MV-4-11 (cell line): ENCODE measurements around the gene ASTN2.

Source experiments
- DNase-seq: peaks from one replicate; lab custom pipeline; 2025; lab: John Stamatoyannopoulos, UW

ASTN2 gene

GRCh38 chr9:116627433-116627832, 787.4 kb downstream of the ASTN2 start:
- no peak for DNase-seq

GRCh38 chr9:116626762-116627161, 788.1 kb downstream of the ASTN2 start:
- no peak for DNase-seq

DNA sequence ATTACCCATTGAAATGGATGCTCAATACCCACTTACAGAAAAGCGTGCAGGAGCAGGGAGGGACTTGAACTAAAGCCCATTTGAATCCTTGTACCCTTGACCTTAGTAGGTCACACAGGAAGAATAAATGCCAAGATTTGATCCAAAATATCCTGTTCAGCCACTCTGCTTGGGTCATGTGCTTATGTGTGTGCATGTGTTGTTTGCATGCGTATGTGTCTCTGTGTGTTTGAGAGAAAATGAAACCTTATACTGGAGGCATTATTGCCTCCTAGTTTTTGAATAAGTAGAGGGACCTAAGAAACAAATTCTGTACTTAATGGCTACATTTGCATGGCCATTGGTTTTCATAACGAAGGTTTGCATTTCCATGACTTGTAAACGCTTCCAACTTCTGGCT, 791.1 kb downstream of the ASTN2 start:
- no peak for DNase-seq

GRCh38 chr9:116617389-116617788, 797.5 kb downstream of the ASTN2 start:
- no peak for DNase-seq

DNA sequence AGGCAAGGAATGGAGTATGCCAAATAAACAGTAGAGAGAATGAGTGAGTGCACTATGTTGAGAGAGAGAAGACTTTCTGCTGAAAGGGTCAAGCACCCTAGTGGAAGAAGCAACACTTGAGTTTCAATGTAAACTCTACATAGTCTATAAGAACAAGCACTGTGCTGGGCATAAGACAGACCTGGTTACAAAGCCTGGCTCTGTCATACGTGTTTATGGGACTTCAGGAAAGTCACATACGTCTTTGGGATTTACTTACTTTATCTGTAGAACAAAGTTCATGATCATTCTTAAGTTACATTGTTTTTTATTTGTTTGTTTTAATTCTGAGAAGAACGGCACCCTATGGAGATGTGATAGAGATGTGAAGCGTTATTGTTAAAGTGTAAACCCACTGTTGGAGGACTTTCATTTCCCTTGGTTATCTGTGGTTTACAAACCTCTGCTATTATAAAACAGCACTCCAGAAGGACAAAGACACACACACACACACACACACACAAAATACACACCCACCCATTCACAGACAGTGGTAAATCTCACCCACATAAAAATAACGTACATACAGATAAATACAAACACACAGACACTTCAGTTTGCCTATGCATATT, 798.4 kb downstream of the ASTN2 start:
- no peak for DNase-seq

- no peak for DNase-seq
These were observed 806.8 kb downstream of the ASTN2 start for GRCh38 chr9:116608064-116608463.

- DNase-seq = no peak
These were observed 808.9 kb downstream of the ASTN2 start for GRCh38 chr9:116605904-116606341.

GRCh38 chr9:116605060-116605459, 809.8 kb downstream of the ASTN2 start:
- DNase-seq = no peak

DNA sequence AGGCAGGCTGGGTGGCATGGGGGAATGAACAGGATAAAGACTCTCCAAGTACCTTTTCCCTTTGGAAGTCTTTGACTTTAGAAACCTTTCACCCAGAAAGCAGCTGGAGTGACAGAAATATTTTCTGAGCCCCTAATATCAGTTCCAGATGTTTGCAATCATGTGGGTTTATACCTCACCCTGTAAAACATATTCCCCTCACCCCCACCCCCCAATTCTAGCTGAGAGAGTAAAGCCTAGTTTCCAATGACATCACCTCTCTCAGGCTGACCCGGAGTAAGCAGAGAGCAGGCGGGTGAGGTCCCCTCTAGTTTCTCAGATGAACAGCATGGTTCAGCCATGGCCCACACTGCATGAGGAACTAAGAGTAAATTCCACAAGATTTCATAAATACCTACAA, 810.6 kb downstream of the ASTN2 start:
- DNase-seq = no peak

DNA sequence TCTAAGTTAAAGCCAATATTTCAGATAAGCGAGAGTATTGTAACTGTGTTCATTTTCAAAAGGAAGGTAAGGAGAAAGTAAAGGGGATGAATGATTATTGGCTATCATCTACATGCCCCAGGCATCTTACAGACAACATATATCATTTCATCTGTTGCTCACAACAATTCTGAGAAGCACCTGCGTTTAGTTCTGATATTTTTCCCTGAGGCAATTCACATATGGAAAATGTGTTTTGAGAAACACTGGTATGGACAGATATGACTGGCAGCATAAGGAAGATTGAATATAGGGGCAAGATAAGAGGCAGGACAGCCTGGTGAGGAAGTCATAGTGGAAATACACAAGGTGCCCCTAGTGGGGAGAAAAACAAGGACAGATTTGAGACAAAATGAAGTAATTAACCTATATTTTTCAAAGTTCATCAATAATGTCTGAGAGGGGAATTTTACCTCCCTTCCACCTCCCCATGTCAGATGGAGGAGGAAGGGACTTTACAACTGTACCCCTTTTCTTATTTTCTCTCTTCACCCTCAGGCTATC, 815.4 kb downstream of the ASTN2 start:
- no peak for DNase-seq

- DNase-seq = no peak
These were observed 818.2 kb downstream of the ASTN2 start for GRCh38 chr9:116596646-116597045.

GRCh38 chr9:116594547-116594946, 820.3 kb downstream of the ASTN2 start:
- DNase-seq = no peak

GRCh38 chr9:116592970-116593369, 821.9 kb downstream of the ASTN2 start:
- DNase-seq = no peak

DNA sequence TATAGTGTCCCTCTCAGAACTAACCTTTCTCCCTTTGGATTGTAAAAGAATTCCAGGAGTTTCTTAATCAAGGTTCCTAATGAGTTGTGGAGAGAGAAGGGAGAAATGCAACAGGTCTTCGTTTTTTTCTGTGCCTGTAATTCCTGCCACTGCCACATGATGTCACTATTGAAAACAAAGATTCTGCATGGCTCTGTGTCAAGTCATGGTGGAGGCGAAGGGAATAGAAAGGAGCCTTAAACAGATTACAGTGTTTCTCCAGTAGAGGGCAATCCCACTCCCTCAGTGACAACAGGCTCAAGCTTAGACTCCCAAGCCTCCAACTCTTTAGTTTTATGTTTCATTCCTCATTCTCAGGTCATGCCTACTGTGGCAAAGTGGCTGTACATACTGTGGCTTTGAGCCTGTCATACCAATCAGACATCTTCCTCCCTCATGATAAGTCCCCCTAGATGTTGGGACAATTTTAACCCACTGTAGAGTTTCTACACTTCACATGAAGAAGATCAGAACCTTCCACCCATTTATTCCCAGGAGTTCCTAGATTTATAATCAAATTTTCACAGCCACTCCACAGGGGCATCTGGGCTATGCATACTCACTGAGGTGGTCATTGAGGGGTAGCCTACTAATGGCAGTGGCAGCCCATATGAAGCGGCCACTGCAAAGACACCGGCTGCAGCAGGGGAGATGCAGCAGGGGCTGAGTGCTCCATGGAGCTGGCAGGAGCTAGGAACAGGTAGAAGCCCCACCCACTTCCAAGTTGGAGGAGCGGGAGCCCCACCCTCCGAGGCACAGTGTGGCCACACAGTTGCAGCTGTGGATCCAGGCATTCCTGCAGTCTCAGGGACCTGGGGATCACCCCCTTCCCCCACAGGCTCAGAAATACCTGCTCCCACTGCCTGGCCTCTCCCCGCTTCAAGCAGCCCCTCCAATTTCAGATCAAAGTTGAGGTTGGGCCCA, 825.2 kb downstream of the ASTN2 start:
- DNase-seq = peak; percentile 78

GRCh38 chr9:116587919-116588318, 826.9 kb downstream of the ASTN2 start:
- DNase-seq = no peak

GRCh38 chr9:116585896-116586295, 829.0 kb downstream of the ASTN2 start:
- no peak for DNase-seq

- DNase-seq = no peak
These were observed 829.7 kb downstream of the ASTN2 start for GRCh38 chr9:116585204-116585603.

- DNase-seq = no peak
These were observed 834.0 kb downstream of the ASTN2 start for GRCh38 chr9:116580853-116581252.

- no peak for DNase-seq
These were observed 838.5 kb downstream of the ASTN2 start for GRCh38 chr9:116576386-116576785.

DNA sequence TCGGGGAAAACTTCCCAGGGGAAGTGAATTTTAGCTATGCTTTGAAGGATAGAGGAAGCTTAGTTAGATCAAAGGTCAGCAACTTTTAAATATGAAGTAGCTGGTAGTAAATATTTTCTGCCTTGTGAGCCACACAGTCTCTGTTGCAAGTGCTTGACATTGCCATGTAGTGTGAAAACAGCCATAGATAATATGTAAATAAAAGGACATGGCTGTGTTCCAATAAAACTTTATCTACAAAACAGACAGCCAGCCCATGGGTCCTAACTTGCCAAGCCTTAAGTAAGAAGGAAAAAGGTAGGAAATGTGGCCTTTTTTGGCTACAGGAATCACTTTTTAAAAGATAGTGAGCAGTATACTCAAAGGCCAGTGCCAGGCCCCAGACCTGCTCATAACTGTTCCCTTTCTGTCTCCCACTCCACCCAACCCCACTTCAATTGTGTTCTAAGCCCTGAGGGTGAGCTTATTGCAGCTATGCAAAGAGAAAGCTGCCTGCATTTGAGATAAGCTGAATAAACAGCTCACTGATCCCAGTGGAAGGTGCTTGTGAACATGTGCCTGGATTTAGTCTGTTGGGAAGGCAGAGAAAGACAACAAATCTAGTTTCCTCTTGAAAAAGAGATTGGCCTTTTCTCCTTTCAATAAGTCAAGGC, 840.7 kb downstream of the ASTN2 start:
- no peak for DNase-seq

DNA sequence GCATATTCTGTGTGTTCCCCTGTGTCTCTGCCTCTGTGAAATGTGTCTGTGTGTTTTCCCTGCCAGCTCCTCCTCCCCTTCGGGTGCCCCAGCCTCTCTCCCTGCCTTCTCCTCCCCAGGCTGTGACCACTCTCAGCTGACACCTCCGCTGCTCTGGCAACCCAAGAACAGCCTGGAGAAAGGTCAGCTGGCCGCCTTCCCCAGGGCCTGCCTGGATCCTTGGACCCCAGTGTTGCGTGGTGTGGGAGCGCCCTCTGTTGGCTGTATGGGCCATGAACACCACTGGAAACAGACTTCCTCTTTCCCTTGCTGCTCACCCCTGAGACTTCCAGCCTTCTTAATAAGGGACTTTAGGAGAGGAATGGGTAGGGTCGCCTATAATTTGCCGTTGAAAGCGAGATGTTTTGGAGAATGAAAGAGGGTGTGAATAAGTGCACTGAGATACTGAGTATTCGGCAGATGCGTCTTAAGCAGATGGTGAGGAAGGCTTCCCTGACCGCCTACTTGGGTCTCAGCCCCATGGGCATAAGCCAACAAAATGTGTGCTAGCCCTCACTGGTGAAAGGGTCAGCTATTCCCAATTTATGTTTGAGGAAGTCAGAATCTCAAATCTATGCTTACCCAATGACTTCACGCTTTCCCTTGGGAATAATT, 842.6 kb downstream of the ASTN2 start:
- DNase-seq = peak; percentile 45

- peak; percentile 2 for DNase-seq
These were observed 845.7 kb downstream of the ASTN2 start for GRCh38 chr9:116569111-116569510.
